Panc1 (cell line): ENCODE results near the gene C11orf16. TPM values are rescaled to one million over a fixed set of nuclear protein-coding genes. Genes with fewer than 3 reads are reported as not detected.

ENCODE experiments used
- ATAC-seq: fragments of 200-7000 bp; cut with Tn5 transposase; 2 replicates; pipeline ENCODE4 v1.9.1; 2020; ENCODE audit warnings: mild to moderate bottlenecking, moderate library complexity
- BruUV-seq: library from RNA; stranded (reverse); fragments of 400-500 nt; replicated peaks from 2 replicates; lab custom pipeline; 2021; lab: Mats Ljungman, UMichigan
- CTCF ChIA-PET: fragments of 300-600 bp; sonication (Branson Sonifier 250); formaldehyde crosslinking; loops from one replicate; lab custom pipeline; 2022; ENCODE audit warnings: antibody characterized with exemption; lab: Charles Lee
- POLR2A ChIA-PET: fragments of 300-600 bp; sonication (Branson Sonifier 250); formaldehyde crosslinking; loops from one replicate; lab custom pipeline; 2022; ENCODE audit warnings: antibody characterized with exemption; lab: Charles Lee
- DNase-seq: peaks from one replicate; pipeline ENCODE4 v3.0.0-alpha.2; 2010; ENCODE audit warnings: low read depth, low spot score
- H3K27ac ChIP-seq: 2 replicates; pipeline ENCODE4 v1.5.1; 2011; ENCODE audit warnings: mild to moderate bottlenecking, low read length, inconsistent platforms
- H3K27me3 ChIP-seq: fragments of 200-500 bp; sonication (Bioruptor generic); 2 replicates; pipeline ENCODE4 v1.6.0; 2014; ENCODE audit warnings: low read length, inconsistent platforms; ENCODE audit not compliant: control insufficient read depth, insufficient read depth
- H3K36me3 ChIP-seq: fragments of 200-500 bp; sonication (Bioruptor generic); 2 replicates; pipeline ENCODE4 v1.5.1; 2014; ENCODE audit warnings: inconsistent platforms, mild to moderate bottlenecking, low read length, moderate library complexity; ENCODE audit not compliant: control insufficient read depth, insufficient read depth
- H3K4me1 ChIP-seq: 2 replicates; pipeline ENCODE4 v1.5.1; 2011; ENCODE audit warnings: inconsistent platforms, mild to moderate bottlenecking, low read length, moderate library complexity; ENCODE audit not compliant: control insufficient read depth, insufficient read depth
- H3K4me3 ChIP-seq, 2 experiments: 2 replicates each; pipeline ENCODE4 v1.5.1; 2011 to 2012; ENCODE audit warnings: low read depth in 2 of 2, low read length in 2 of 2, mild to moderate bottlenecking in 2 of 2, inconsistent platforms in 1 of 2, moderate library complexity in 1 of 2
- H3K9me3 ChIP-seq: fragments of 200-500 bp; sonication (Bioruptor generic); 2 replicates; pipeline ENCODE4 v1.5.1; 2014; ENCODE audit warnings: low read depth, mild to moderate bottlenecking, inconsistent platforms, low read length, moderate library complexity; ENCODE audit not compliant: control insufficient read depth, insufficient read depth
- POLR2AphosphoS5 ChIP-seq: IDR thresholded peaks from 2 replicates; pipeline ENCODE4 v1.6.1; 2012; ENCODE audit warnings: mild to moderate bottlenecking, low read depth, low read length, moderate library complexity
- SIN3A ChIP-seq: IDR thresholded peaks from 2 replicates; pipeline ENCODE4 v1.6.1; 2012; ENCODE audit warnings: low read depth, mild to moderate bottlenecking, low read length, moderate library complexity, borderline replicate concordance; ENCODE audit not compliant: insufficient read depth
- TCF7L2 ChIP-seq: IDR thresholded peaks from 2 replicates; pipeline ENCODE4 v1.6.1; 2011; ENCODE audit warnings: mild to moderate bottlenecking, low read depth, low read length, inconsistent platforms
- in situ Hi-C: cut with HindIII; loops from 2 replicates; pipeline ENCODE4 v1.10.0; 2016; ENCODE audit warnings: low sequenced_read_pairs, low pct_unique_long_range_greater_than_20kb
- intact Hi-C: fragments of 100-400 bp; cut with micrococcal nuclease; formaldehyde crosslinking; loops from one replicate; pipeline ENCODE4 v1.10.0; 2022; ENCODE audit not compliant: unreplicated experiment
- total RNA-seq: library from RNA; stranded (reverse); gene quantifications from one replicate; pipeline ENCODE4 v1.2.1, GENCODE V29; 2021; ENCODE audit not compliant: unreplicated experiment
- TF ChIP-seq, protein P1 (sequence below): fragments of 450-650 bp; IDR thresholded peaks from 2 replicates; pipeline ENCODE4 v1.5.1; 2017; ENCODE audit warnings: mild to moderate bottlenecking
- TF ChIP-seq, protein P2 (sequence below), 2 experiments: IDR thresholded peaks; 2 replicates each; pipeline ENCODE4 v1.6.1; 2011 to 2012; ENCODE audit warnings: low read depth in 2 of 2, control low read depth in 1 of 2, low read length in 1 of 2, mild to moderate bottlenecking in 1 of 2, moderate library complexity in 1 of 2; ENCODE audit not compliant: insufficient read depth in 1 of 2

Gene C11orf16
- total RNA-seq, 1 experiment from 2014 or later = 0.15 TPM

DNA sequence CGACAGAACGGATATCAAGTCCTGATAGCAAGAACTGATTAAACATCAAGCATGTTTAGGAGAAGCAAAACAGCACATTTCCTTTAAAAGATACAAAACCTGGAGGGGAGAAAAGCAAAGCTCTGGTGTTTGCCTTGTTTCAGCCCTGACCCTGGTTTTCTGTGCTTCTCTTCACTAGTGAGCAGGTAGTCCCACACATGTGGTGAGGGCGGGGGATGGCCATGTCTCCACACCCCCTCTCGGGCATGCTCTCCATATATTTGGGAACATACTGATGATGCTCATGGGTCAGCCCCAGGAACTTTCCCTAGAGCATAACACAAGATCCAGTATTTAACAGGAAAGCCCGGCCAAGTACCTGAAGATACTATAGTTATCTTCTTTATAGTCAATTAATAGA is 10.1 kb downstream of the C11orf16 start:
- in situ Hi-C loops (no loop called here), intact Hi-C loops (no loop called here)
- POLR2A ChIA-PET = no interaction called here
- no TSS peak for BruUV-seq
- no peak overlapping the region for H3K27ac ChIP-seq
- CTCF ChIA-PET = interaction anchor here (0.7 kb wide), 1 partner anchor 109 kb away, joined by 3 read pairs; no protein-coding TSS in a partner anchor
- no peak for TF ChIP-seq TCF7L2
- TF ChIP-seq, protein P1, sequence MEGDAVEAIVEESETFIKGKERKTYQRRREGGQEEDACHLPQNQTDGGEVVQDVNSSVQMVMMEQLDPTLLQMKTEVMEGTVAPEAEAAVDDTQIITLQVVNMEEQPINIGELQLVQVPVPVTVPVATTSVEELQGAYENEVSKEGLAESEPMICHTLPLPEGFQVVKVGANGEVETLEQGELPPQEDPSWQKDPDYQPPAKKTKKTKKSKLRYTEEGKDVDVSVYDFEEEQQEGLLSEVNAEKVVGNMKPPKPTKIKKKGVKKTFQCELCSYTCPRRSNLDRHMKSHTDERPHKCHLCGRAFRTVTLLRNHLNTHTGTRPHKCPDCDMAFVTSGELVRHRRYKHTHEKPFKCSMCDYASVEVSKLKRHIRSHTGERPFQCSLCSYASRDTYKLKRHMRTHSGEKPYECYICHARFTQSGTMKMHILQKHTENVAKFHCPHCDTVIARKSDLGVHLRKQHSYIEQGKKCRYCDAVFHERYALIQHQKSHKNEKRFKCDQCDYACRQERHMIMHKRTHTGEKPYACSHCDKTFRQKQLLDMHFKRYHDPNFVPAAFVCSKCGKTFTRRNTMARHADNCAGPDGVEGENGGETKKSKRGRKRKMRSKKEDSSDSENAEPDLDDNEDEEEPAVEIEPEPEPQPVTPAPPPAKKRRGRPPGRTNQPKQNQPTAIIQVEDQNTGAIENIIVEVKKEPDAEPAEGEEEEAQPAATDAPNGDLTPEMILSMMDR = no peak
- H3K9me3 ChIP-seq = no peaks in the 10 kb centered on the region
- peaks cover 10% of the 10 kb centered on the region for H3K36me3 ChIP-seq
- DNase-seq (no peak), ATAC-seq (no peak)
- peaks cover 4% of the 10 kb centered on the region; the same call in 1 of the 2 replicates for H3K4me1 ChIP-seq
- H3K4me3 ChIP-seq = no peak overlapping the region
- H3K27me3 ChIP-seq = no peaks in the 10 kb centered on the region

DNA sequence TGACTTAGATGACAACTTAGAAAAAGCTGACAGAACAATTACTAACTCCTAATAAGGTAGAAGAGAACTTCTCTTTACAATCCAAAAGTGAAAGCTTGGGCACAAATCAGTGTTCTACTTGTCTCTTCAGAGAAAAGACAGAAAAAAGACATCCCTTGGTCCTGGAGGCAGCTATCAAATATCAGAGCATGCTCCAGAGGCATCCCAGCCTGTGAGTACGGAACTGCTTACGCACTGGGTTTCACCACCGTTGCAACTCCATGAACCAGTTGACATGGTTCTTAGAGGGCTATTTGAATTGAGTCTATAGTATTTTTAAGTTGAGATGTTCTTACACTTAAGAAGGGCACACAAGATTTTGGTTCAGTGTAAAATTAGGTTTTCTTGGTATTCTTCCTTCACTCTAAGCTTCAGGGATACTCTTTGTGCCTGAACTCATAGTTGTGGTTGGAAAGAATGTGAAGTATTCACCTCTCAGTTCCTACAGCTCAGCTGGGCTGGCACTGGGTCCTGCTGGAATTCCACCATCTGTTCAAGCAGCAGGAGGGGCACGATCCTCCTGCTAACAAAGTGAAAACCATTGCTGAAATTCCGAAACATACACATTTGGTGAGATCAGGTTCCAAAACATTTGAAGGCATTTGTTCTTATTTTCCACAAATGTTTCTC is 15.5 kb downstream of the C11orf16 start:
- ATAC-seq (peak; percentile 84), DNase-seq (no peak)
- Histone ChIP-seq H3K27ac (peak overlapping the region; percentile 56), H3K9me3 (no peaks in the 10 kb centered on the region), H3K4me3 (no peak overlapping the region), H3K27me3 (no peaks in the 10 kb centered on the region), H3K36me3 (peaks cover 22% of the 10 kb centered on the region), H3K4me1 (peaks cover 34% of the 10 kb centered on the region)
- peak; percentile 54; the same call in 1 of the 2 replicates for TF ChIP-seq POLR2AphosphoS5
- no peak for TF ChIP-seq SIN3A
- ChIA-PET CTCF (interaction anchor here (0.9 to 1.0 kb wide), 2 partner anchors 42 to 220 kb away, joined by 3 to 4 read pairs; no protein-coding TSS in a partner anchor), POLR2A (interaction anchor here (0.6 kb wide), 1 partner anchor 134 kb away, joined by 4 read pairs; no protein-coding TSS in a partner anchor)
- intact Hi-C loops = no loop called here
- in situ Hi-C loops = no loop called here
- BruUV-seq = no TSS peak

DNA sequence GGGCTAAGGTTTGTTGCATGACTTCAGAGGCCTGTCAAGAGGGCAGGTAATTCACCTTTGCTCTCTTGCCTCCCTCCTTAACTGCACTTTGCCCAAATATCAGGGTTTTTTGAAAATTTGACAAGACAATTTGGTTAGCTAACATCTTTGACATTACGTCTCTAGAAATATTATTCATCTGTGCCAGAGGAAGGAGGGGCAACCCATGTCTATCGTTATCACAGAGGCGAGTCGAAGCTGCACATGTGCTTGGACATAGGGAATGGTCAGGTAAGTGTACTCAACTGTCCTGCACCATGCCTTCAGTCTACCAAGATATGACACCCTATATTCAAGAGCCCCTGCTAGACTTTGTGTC is 18.1 kb downstream of the C11orf16 start:
- in situ Hi-C loops (no loop called here), intact Hi-C loops (loop anchor here (1.0 to 5.0 kb wide), 2 partner anchors 45 to 223 kb away; no protein-coding TSS in a partner anchor)
- Histone ChIP-seq H3K4me1 (peaks cover 40% of the 10 kb centered on the region), H3K27ac (no peak overlapping the region), H3K36me3 (peaks cover 22% of the 10 kb centered on the region), H3K27me3 (no peaks in the 10 kb centered on the region), H3K4me3 (no peak overlapping the region), H3K9me3 (no peaks in the 10 kb centered on the region)
- TF ChIP-seq TCF7L2 (no peak), SIN3A (no peak), POLR2AphosphoS5 (no peak)
- TF ChIP-seq, protein P2, sequence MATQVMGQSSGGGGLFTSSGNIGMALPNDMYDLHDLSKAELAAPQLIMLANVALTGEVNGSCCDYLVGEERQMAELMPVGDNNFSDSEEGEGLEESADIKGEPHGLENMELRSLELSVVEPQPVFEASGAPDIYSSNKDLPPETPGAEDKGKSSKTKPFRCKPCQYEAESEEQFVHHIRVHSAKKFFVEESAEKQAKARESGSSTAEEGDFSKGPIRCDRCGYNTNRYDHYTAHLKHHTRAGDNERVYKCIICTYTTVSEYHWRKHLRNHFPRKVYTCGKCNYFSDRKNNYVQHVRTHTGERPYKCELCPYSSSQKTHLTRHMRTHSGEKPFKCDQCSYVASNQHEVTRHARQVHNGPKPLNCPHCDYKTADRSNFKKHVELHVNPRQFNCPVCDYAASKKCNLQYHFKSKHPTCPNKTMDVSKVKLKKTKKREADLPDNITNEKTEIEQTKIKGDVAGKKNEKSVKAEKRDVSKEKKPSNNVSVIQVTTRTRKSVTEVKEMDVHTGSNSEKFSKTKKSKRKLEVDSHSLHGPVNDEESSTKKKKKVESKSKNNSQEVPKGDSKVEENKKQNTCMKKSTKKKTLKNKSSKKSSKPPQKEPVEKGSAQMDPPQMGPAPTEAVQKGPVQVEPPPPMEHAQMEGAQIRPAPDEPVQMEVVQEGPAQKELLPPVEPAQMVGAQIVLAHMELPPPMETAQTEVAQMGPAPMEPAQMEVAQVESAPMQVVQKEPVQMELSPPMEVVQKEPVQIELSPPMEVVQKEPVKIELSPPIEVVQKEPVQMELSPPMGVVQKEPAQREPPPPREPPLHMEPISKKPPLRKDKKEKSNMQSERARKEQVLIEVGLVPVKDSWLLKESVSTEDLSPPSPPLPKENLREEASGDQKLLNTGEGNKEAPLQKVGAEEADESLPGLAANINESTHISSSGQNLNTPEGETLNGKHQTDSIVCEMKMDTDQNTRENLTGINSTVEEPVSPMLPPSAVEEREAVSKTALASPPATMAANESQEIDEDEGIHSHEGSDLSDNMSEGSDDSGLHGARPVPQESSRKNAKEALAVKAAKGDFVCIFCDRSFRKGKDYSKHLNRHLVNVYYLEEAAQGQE (IDR thresholded peaks at IDR 0.05; ENCODE audit: insufficient read depth in 1 of 2, low read depth in 2 of 2, low read length in 1 of 2) = no peak
- TF ChIP-seq, protein P1 = peak; percentile 44; the same call in 1 of the 2 replicates
- ChIA-PET POLR2A (interaction anchor here (0.6 kb wide), 1 partner anchor 327 kb away, joined by 3 read pairs; no protein-coding TSS in a partner anchor), CTCF (interaction anchor here (0.6 to 2.7 kb wide), 5 partner anchors 19 to 236 kb away, joined by 3 to 43 read pairs (median 3); no protein-coding TSS in a partner anchor)
- BruUV-seq = no TSS peak
- ATAC-seq (no peak), DNase-seq (no peak)
